ENCODE results near the gene PHF21A. TPM values are rescaled to one million over a fixed set of nuclear protein-coding genes. Genes with fewer than 3 reads are reported as not detected.

The PHF21A gene
- total and polyA plus RNA-seq, 2 of the 13 experiments (the other 11 are each of a cell fraction or from before 2014, with no cell fraction given): 4.1 to 34.6 TPM

GRCh38 chr11:46119352-46120216, 1.7 kb downstream of the PHF21A start (continued):
- TF ChIP-seq, protein P1, sequence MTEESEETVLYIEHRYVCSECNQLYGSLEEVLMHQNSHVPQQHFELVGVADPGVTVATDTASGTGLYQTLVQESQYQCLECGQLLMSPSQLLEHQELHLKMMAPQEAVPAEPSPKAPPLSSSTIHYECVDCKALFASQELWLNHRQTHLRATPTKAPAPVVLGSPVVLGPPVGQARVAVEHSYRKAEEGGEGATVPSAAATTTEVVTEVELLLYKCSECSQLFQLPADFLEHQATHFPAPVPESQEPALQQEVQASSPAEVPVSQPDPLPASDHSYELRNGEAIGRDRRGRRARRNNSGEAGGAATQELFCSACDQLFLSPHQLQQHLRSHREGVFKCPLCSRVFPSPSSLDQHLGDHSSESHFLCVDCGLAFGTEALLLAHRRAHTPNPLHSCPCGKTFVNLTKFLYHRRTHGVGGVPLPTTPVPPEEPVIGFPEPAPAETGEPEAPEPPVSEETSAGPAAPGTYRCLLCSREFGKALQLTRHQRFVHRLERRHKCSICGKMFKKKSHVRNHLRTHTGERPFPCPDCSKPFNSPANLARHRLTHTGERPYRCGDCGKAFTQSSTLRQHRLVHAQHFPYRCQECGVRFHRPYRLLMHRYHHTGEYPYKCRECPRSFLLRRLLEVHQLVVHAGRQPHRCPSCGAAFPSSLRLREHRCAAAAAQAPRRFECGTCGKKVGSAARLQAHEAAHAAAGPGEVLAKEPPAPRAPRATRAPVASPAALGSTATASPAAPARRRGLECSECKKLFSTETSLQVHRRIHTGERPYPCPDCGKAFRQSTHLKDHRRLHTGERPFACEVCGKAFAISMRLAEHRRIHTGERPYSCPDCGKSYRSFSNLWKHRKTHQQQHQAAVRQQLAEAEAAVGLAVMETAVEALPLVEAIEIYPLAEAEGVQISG (CRISPR knock-in tag; IDR thresholded peaks at IDR 0.05): no peak
- TF ChIP-seq ZMAT3 (CRISPR knock-in tag; conservative IDR thresholded peaks at IDR 0.05) (no peak), ZBTB7A (CRISPR knock-in tag; IDR thresholded peaks at IDR 0.05) (no peak), DPF2 (CRISPR knock-in tag; IDR thresholded peaks at IDR 0.05; ENCODE audit: borderline replicate concordance, low read depth) (no peak), CENPT (CRISPR knock-in tag; IDR thresholded peaks at IDR 0.05; ENCODE audit: low read depth) (no peak), AKAP8 (CRISPR knock-in tag; IDR thresholded peaks at IDR 0.05) (peak; percentile 71; the same call in 1 of the 2 replicates), KDM2A (CRISPR knock-in tag; IDR thresholded peaks at IDR 0.05; ENCODE audit: borderline replicate concordance, low read depth) (no peak; the same call in 1 of the 2 replicates), ZSCAN30 (CRISPR knock-in tag; IDR thresholded peaks at IDR 0.05) (no peak), ZNF496 (CRISPR knock-in tag; IDR thresholded peaks at IDR 0.05; ENCODE audit: insufficient replicate concordance) (no peak), RBM39 (IDR thresholded peaks at IDR 0.05; ENCODE audit: low read depth, low read length, poor library complexity, severe bottlenecking) (no peak), KDM5A (IDR thresholded peaks at IDR 0.05; ENCODE audit: borderline replicate concordance, low read length) (peak; percentile 57; the same call in 1 of the 2 replicates), ZNF121 (CRISPR knock-in tag; IDR thresholded peaks at IDR 0.05) (no peak), ZNF770 (CRISPR knock-in tag; IDR thresholded peaks at IDR 0.05) (no peak), U2AF2 (IDR thresholded peaks at IDR 0.05; ENCODE audit: low read depth, low read length) (no peak)
- TF ChIP-seq, protein P2, sequence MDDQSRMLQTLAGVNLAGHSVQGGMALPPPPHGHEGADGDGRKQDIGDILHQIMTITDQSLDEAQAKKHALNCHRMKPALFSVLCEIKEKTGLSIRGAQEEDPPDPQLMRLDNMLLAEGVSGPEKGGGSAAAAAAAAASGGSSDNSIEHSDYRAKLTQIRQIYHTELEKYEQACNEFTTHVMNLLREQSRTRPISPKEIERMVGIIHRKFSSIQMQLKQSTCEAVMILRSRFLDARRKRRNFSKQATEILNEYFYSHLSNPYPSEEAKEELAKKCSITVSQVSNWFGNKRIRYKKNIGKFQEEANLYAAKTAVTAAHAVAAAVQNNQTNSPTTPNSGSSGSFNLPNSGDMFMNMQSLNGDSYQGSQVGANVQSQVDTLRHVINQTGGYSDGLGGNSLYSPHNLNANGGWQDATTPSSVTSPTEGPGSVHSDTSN (CRISPR knock-in tag; IDR thresholded peaks at IDR 0.05; ENCODE audit: borderline replicate concordance): no peak
- TF ChIP-seq, protein P3, sequence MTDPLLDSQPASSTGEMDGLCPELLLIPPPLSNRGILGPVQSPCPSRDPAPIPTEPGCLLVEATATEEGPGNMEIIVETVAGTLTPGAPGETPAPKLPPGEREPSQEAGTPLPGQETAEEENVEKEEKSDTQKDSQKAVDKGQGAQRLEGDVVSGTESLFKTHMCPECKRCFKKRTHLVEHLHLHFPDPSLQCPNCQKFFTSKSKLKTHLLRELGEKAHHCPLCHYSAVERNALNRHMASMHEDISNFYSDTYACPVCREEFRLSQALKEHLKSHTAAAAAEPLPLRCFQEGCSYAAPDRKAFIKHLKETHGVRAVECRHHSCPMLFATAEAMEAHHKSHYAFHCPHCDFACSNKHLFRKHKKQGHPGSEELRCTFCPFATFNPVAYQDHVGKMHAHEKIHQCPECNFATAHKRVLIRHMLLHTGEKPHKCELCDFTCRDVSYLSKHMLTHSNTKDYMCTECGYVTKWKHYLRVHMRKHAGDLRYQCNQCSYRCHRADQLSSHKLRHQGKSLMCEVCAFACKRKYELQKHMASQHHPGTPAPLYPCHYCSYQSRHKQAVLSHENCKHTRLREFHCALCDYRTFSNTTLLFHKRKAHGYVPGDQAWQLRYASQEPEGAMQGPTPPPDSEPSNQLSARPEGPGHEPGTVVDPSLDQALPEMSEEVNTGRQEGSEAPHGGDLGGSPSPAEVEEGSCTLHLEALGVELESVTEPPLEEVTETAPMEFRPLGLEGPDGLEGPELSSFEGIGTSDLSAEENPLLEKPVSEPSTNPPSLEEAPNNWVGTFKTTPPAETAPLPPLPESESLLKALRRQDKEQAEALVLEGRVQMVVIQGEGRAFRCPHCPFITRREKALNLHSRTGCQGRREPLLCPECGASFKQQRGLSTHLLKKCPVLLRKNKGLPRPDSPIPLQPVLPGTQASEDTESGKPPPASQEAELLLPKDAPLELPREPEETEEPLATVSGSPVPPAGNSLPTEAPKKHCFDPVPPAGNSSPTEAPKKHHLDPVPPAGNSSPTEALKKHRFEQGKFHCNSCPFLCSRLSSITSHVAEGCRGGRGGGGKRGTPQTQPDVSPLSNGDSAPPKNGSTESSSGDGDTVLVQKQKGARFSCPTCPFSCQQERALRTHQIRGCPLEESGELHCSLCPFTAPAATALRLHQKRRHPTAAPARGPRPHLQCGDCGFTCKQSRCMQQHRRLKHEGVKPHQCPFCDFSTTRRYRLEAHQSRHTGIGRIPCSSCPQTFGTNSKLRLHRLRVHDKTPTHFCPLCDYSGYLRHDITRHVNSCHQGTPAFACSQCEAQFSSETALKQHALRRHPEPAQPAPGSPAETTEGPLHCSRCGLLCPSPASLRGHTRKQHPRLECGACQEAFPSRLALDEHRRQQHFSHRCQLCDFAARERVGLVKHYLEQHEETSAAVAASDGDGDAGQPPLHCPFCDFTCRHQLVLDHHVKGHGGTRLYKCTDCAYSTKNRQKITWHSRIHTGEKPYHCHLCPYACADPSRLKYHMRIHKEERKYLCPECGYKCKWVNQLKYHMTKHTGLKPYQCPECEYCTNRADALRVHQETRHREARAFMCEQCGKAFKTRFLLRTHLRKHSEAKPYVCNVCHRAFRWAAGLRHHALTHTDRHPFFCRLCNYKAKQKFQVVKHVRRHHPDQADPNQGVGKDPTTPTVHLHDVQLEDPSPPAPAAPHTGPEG (CRISPR knock-in tag; IDR thresholded peaks at IDR 0.05): no peak; the same call in 1 of the 2 replicates
